Measurements from ENCODE around the gene LRP2. TPM values are rescaled to one million over a fixed set of nuclear protein-coding genes. Genes with fewer than 3 reads are reported as not detected.

LRP2 gene
- total RNA-seq, 4 donors from 2014 or later: not detected

DNA sequence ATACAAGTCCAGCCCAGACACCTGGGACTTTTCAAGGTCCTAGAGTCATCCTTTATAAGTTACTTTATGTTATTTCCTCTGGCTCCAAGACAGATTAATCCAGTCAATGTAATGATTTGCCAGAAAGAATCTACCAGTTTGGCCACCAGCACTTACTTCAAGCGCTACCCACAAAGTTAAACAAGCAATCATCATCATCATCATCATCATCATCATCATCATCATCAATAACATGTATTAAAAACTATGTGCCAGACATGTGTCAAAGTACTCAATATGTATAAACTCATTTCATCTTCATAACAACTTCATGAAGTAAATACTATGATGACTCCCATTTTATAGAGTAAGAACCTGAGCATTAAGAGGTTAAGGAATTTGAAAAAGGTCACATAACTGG is 64.3 kb downstream of the LRP2 start:
- Histone ChIP-seq H3K4me3 (no peak overlapping the region), H3K36me3 (no peaks in the 10 kb centered on the region), H3K27me3 (no peaks in the 10 kb centered on the region), H3K27ac (no peak overlapping the region), H3K9me3 (no peaks in the 10 kb centered on the region), H3K4me1 (no peaks in the 10 kb centered on the region)
- DNase-seq (ENCODE audit: low spot score in 2 of 2): no peak
- WGBS, 2 donors: 94 to 97% methylated on average over 1 of the region's 1 CpG
- TF ChIP-seq POLR2A (IDR thresholded peaks at IDR 0.05): no peak
- TF ChIP-seq EP300 (IDR thresholded peaks at IDR 0.05): no peak
- TF ChIP-seq, protein P1, sequence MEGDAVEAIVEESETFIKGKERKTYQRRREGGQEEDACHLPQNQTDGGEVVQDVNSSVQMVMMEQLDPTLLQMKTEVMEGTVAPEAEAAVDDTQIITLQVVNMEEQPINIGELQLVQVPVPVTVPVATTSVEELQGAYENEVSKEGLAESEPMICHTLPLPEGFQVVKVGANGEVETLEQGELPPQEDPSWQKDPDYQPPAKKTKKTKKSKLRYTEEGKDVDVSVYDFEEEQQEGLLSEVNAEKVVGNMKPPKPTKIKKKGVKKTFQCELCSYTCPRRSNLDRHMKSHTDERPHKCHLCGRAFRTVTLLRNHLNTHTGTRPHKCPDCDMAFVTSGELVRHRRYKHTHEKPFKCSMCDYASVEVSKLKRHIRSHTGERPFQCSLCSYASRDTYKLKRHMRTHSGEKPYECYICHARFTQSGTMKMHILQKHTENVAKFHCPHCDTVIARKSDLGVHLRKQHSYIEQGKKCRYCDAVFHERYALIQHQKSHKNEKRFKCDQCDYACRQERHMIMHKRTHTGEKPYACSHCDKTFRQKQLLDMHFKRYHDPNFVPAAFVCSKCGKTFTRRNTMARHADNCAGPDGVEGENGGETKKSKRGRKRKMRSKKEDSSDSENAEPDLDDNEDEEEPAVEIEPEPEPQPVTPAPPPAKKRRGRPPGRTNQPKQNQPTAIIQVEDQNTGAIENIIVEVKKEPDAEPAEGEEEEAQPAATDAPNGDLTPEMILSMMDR (IDR thresholded peaks at IDR 0.05): no peak

DNA sequence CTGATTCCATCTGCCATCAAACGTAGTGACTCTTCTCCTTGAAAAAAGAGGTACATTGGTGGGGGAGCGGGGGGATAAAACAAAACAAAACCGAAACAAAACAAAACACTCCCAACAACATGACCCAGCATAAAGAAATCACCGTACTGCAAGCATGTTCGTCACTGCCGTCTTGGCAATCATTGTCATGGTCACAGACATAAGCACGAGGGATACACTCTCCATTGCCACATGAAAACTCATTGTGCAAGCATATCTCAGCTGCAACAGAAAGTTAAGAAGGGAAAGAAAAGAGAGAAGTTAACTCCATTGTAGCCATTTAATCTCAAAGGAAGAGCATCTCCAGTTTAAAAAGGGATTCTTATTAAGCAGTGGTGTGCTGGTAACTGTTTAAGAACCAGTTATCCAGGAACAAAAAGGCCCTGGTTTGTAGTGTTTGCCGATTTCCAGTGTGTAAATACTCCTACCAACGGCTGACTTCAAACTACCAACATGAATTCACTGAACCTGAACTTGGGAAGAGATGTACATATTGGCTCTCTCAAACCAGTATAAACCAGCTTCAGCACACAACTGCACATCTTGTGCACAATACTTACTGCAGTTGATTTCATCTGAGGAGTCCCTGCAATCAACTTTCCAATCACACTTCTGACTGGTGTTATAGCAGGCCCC is 68.2 kb downstream of the LRP2 start:
- Histone ChIP-seq H3K9me3 (no peaks in the 10 kb centered on the region), H3K27me3 (no peaks in the 10 kb centered on the region), H3K4me3 (no peak overlapping the region), H3K36me3 (no peaks in the 10 kb centered on the region), H3K4me1 (no peaks in the 10 kb centered on the region), H3K27ac (no peak overlapping the region)
- DNase-seq (ENCODE audit: low spot score in 2 of 2): no peak
- no peak for TF ChIP-seq EP300 (IDR thresholded peaks at IDR 0.05)
- TF ChIP-seq, protein P1 (IDR thresholded peaks at IDR 0.05): no peak
- TF ChIP-seq POLR2A (IDR thresholded peaks at IDR 0.05): no peak
- WGBS, 2 donors: 82 to 85% methylated on average over 9 of the region's 9 CpGs

DNA sequence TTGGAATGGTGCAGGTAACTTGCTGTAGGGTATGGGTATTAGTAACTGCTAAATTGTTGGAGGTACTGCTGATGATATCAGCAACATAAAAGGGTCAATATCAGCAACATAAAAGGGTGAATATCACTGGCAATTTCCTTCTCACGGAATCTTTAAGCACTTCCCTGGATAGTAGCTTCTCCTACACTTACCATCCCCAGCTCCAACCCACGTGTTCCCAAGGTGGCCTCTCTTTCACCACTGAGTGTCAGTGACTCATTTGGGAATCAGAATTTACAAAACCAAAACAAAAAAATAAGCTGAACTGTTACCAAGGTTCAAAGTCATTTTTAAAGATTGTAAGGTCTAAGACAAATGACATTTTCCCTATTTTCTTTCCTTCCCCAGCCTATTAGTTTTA is 70.8 kb downstream of the LRP2 start:
- WGBS, 2 donors: 34 to 41% methylated on average over 2 of the region's 2 CpGs
- Histone ChIP-seq H3K4me1 (no peaks in the 10 kb centered on the region), H3K27me3 (no peaks in the 10 kb centered on the region), H3K9me3 (no peaks in the 10 kb centered on the region), H3K27ac (no peak overlapping the region), H3K4me3 (no peak overlapping the region), H3K36me3 (no peaks in the 10 kb centered on the region)
- TF ChIP-seq, protein P1 (IDR thresholded peaks at IDR 0.05): no peak
- TF ChIP-seq POLR2A (IDR thresholded peaks at IDR 0.05) (no peak), EP300 (IDR thresholded peaks at IDR 0.05) (no peak)
- DNase-seq (ENCODE audit: low spot score in 2 of 2): no peak

DNA sequence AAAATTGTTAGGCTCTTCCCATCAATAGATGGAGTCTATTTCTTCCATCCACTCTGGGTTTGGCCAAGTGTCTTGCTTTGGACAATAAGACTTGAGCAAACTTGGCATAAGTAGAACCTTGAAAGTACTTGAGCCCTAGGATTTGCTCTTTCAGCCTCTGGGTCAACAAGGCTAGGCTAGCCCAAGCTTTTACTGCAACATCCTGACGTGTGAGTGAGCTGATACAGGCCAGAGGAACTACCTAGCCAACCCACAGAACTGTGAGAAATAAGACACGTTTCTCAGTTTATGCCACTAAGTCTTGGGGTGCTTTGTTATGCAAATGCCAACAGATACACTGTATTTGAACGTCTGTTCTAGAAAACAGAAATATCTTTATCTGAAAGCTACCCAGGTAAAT is 71.9 kb downstream of the LRP2 start:
- Histone ChIP-seq H3K4me3 (no peak overlapping the region), H3K9me3 (no peaks in the 10 kb centered on the region), H3K27ac (no peak overlapping the region), H3K36me3 (no peaks in the 10 kb centered on the region), H3K27me3 (no peaks in the 10 kb centered on the region), H3K4me1 (no peaks in the 10 kb centered on the region)
- TF ChIP-seq POLR2A (IDR thresholded peaks at IDR 0.05) (no peak), EP300 (IDR thresholded peaks at IDR 0.05) (no peak)
- TF ChIP-seq, protein P1 (IDR thresholded peaks at IDR 0.05): no peak
- DNase-seq (ENCODE audit: low spot score in 2 of 2): no peak
- 57 to 61% methylated on average over 3 of the region's 3 CpGs for WGBS, 2 donors

DNA sequence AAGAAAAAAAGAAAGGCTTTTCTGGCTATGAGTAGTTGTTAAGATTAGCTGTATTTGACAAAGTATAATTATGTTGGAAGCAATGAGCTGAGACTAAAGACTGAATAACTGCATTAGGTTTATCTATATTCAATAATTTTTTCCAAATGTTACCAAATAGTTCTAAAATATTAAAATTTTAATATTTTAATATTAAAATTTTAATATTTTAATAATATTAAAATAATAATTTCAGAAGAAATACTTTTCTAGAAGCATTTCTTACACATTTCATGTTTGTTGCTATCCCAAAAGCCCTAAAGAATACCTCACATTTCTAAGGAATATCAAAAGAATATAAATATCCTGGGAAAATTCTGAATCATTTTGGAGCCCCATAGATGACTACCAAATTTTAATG is 74.7 kb downstream of the LRP2 start:
- H3K27me3 ChIP-seq: no peaks in the 10 kb centered on the region
- no peak for DNase-seq (ENCODE audit: low spot score in 2 of 2)
- H3K36me3 ChIP-seq: no peaks in the 10 kb centered on the region
- no peak overlapping the region for H3K27ac ChIP-seq
- H3K4me3 ChIP-seq: no peak overlapping the region
- TF ChIP-seq EP300 (IDR thresholded peaks at IDR 0.05): no peak
- TF ChIP-seq, protein P1 (IDR thresholded peaks at IDR 0.05): no peak
- TF ChIP-seq POLR2A (IDR thresholded peaks at IDR 0.05): no peak
- no peaks in the 10 kb centered on the region for H3K9me3 ChIP-seq
- no peaks in the 10 kb centered on the region for H3K4me1 ChIP-seq
